H1 (cell line): ENCODE results near the gene C1RL. TPM values are rescaled to one million over a fixed set of nuclear protein-coding genes. Genes with fewer than 3 reads are reported as not detected.

Experiments used
- CTCF ChIP-seq, 3 experiments: IDR thresholded peaks; 1 replicate in 2 of 3; 2 replicates in 1 of 3; pipeline versions ENCODE4 v1.5.1 to v1.6.1; 2011; ENCODE audit warnings: low read length in 3 of 3, mild to moderate bottlenecking in 3 of 3, inconsistent platforms in 2 of 3, low read depth in 1 of 3, moderate library complexity in 1 of 3; ENCODE audit not compliant: insufficient read depth in 1 of 3; ENCODE audit errors: control extremely low read depth in 1 of 3
- polyA plus RNA-seq, 7 experiments: library from polyadenylated mRNA; depleted of rRNA in 3 of 7; stranded (reverse) in 5 of 7; unstranded in 2 of 7; fragments of >200 nt in 5 of 7; fragments of 200-250 nt in 2 of 7; gene quantifications; 1 replicate in 5 of 7; 2 replicates in 1 of 7; 4 replicates in 1 of 7; pipeline versions ENCODE4 v1.2.1 to v1.2.3, GENCODE V29; 2011 to 2013; ENCODE audit warnings: missing spikeins in 2 of 7, mixed read lengths in 2 of 7
- total RNA-seq: library from RNA; stranded (reverse); fragmentation: NEBNext Ultra II Directional; extraction: Animal tissue kit (Norgen Biotek cat#: 25700); gene quantifications from 2 replicates; pipeline ENCODE4 v1.2.1, GENCODE V29; 2021

The C1RL gene
- total and polyA plus RNA-seq, 2 of the 8 experiments (the other 6 are each of a cell fraction or from before 2014, with no cell fraction given): 11.4 to 15.5 TPM

GRCh38 chr12:7112041-7112440 is 3.0 kb upstream of the C1RL start (continued):
- no peak for TF ChIP-seq CTCF (IDR thresholded peaks at IDR 0.05; ENCODE audit: control extremely low read depth in 1 of 3, insufficient read depth in 1 of 3, low read depth in 1 of 3, low read length in 3 of 3)
